ENCODE measurements around the gene LRRC49.

DNA sequence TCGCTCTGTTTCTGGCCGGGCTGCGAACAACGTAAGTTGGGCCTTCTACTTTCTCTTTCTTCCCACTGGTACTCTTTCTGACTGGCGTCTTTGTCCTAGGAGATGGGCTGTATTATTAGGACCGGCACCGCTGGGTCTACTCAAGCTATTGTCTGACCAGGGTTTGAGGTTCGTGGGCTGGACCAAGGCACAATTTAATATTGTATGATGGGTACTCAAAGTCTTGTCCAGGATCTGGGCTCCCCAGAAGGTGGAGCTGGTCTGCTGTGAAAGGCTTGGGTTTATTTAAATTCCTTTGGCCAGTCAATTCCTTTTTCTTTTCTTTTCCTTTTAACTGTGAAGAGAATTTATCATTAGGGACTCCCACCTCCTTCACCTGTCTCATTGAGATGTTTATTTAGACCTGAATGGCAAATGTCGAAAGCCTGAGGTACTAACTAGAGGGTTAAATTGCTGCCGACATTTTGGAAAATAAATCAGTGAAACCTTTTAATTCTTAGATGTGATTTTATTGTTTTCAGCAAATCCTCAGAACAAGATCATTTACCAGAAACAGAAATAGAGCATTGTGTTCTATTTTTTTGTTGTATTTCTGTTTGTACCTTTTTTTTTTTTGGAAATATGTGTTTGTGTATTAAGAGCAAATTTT, 410 bp downstream of the LRRC49 start:
- no peak for TF ChIP-seq FOXP2 (optimal IDR thresholded peaks at IDR 0.05; ENCODE audit: control extremely low read depth, extremely low read length, insufficient read depth)
- TF ChIP-seq EZH2 (IDR thresholded peaks at IDR 0.05), result no peak
